Nucleus accumbens (tissue), 56 donors: ENCODE results near the gene CYP21A2.
"Not testable (repeated sequence)": the region's sequence is repeated elsewhere in the genome, so short reads cannot be mapped to it uniquely, and the experiment has no call there.

Source experiments
- DNase-seq, 56 donors: peaks; one replicate each; lab custom pipeline; 2025; lab: John Stamatoyannopoulos, UW

CYP21A2 gene

DNA sequence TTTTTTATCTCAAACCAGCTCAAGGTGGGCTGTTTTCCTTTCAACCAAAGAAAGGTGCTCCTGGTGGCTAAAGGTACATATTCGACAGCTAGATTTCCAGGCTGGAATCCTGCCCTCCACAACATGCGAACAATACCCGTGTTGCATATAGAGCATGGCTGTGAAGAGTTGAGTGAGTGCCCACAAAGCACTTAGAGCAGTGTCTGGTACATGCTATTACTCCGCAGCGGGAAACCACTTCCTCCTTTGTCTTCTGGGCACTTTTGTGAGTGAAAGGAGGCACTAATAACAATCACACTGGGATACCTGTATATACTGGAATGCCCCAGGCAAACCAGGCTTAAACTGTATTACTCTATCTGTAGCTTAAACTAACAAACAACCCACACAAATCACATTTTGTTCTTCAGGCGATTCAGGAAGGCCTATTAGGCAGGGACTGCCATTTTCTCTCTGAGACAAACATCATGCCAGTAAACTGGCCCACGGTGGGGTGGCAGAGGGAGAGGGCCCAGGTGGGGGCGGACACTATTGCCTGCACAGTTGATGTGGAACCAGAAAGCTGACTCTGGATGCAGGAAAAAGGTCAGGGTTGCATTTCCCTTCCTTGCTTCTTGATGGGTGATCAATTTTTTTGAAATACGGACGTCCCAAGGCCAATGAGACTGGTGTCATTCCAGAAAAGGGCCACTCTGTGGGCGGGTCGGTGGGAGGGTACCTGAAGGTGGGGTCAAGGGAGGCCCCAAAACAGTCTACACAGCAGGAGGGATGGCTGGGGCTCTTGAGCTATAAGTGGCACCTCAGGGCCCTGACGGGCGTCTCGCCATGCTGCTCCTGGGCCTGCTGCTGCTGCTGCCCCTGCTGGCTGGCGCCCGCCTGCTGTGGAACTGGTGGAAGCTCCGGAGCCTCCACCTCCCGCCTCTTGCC is at the start of gene CYP21A2:
CYP21A2 (plus strand) TSS at position 818 of the 927 bp plus-strand sequence; CDS start at position 826, 8 bp downstream.
- DNase-seq, result not testable (repeated sequence)

GRCh38 chr6:31989363-31989762 is 48.9 kb upstream of the CYP21A2 start:
- DNase-seq, result not testable (repeated sequence)

DNA sequence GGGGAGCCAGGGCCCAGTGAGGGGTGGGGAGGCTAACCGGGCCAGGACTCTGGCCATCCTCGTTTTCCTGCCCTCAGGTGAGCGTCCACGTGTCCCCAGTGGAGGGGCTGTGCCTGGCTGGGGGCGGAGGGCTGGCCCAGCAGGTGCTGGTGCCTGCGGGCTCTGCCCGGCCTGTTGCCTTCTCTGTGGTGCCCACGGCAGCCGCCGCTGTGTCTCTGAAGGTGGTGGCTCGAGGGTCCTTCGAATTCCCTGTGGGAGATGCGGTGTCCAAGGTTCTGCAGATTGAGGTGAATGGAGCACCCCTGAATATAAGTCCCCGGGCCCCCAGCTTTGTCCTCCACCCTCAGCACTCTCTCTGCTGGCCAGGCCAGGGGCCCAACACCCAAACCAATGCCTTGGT is 43.8 kb upstream of the CYP21A2 start:
- DNase-seq, result not testable (repeated sequence)

DNA sequence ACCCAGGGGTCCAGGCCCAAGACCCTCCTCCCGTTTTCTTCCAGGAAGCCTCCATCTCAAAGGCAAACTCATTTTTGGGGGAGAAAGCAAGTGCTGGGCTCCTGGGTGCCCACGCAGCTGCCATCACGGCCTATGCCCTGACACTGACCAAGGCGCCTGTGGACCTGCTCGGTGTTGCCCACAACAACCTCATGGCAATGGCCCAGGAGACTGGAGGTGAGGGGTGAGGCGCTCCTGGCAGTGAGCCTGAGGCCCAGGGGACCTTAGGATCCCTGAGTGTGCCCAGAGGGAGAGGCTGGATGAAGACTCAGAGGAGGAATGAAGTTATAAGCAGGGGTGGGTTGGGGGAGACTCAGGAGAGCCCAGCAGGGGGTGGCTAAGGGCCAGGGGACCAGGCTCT is 41.8 kb upstream of the CYP21A2 start:
- not testable (repeated sequence) for DNase-seq

- DNase-seq, result not testable (repeated sequence)
Observed at GRCh38 chr6:32002546-32003268, 35.5 kb upstream of the CYP21A2 start.

DNA sequence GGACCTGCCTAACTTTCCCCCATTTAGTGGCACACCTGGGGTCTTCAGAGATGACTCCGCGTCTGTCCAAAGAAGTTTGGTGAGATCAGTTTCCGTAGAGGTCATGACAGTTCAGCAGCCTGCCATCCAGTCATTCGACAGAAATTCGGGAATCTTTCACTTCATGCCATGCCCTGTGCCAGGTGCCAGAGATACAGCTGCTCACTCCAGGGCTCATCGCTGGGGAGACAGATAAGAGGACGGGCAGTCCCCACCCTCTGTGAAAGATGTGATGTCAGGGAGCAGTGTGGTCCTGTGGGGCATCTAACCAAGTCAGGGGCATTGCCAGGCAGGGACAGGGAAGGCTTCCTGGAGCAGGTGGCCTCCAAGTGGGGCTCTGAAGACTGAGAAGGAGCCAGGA is 34.9 kb upstream of the CYP21A2 start:
- not testable (repeated sequence) for DNase-seq

DNA sequence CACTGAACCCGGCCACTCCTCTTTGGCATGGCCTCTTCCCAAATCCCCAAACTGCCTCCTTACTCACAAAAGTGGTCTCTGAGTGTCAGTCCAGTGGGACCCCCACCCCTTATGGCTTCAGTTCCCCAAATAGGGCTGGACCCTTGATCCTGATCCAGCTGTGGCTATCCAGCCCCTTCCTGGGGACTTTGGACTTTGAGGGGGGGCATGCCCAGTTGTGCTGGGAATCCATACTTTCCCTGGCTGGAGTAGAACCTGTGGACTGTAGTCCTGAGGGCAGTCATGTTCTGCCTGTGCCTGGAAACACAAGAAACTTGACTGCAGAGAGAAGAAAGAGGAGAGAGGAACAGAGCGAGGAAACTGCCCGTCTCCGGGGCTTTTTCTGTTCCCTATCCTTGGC is 33.8 kb upstream of the CYP21A2 start:
- DNase-seq, result not testable (repeated sequence)

DNA sequence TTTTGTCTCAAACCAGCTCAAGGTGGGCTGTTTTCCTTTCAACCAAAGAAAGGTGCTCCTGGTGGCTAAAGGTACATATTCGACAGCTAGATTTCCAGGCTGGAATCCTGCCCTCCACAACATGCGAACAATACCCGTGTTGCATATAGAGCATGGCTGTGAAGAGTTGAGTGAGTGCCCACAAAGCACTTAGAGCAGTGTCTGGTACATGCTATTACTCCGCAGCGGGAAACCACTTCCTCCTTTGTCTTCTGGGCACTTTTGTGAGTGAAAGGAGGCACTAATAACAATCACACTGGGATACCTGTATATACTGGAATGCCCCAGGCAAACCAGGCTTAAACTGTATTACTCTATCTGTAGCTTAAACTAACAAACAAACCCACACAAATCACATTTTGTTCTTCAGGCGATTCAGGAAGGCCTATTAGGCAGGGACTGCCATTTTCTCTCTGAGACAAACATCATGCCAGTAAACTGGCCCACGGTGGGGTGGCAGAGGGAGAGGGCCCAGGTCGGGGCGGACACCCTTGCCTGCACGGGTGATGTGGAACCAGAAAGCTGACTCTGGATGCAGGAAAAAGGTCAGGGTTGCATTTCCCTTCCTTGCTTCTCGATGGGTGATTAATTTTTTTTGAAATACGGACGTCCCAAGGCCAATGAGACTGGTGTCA is 33.2 kb upstream of the CYP21A2 start:
- not testable (repeated sequence) for DNase-seq

GRCh38 chr6:32005538-32005880 is 32.7 kb upstream of the CYP21A2 start:
- not testable (repeated sequence) for DNase-seq

DNA sequence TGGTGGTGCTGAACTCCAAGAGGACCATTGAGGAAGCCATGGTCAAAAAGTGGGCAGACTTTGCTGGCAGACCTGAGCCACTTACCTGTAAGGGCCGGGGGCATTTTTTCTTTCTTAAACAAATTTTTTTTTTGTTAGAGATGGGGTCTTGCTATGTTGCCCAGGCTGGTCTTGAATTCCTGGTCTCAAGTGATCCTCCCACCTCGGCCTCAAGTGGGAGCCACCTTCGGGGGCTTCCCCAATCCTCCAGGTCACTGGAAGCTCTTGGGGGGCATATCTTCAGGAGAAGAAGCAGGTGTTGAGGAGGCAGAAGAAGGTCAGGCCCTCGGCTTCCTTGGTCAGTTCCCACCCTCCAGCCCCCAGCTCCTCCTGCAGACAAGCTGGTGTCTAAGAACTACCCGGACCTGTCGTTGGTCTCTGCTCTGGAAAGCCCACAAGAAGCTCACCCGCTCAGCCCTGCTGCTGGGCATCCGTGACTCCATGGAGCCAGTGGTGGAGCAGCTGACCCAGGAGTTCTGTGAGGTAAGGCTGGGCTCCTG is 32.2 kb upstream of the CYP21A2 start:
- DNase-seq, result not testable (repeated sequence)

- not testable (repeated sequence) for DNase-seq
Observed at GRCh38 chr6:32007086-32007485, 31.1 kb upstream of the CYP21A2 start.

- DNase-seq, result not testable (repeated sequence)
Observed at GRCh38 chr6:32008037-32008436, 30.2 kb upstream of the CYP21A2 start.

GRCh38 chr6:32008616-32009015 is 29.6 kb upstream of the CYP21A2 start:
- DNase-seq, result not testable (repeated sequence)

- not testable (repeated sequence) for DNase-seq
Observed at GRCh38 chr6:32009537-32009936, 28.7 kb upstream of the CYP21A2 start.

GRCh38 chr6:32010856-32011530 is 27.2 kb upstream of the CYP21A2 start:
- not testable (repeated sequence) for DNase-seq

GRCh38 chr6:32012941-32013617 is 25.1 kb upstream of the CYP21A2 start:
- peak in 2 of 56 donors; percentile 5 to 25 for DNase-seq

- not testable (repeated sequence) for DNase-seq
Observed at GRCh38 chr6:32013738-32014137, 24.5 kb upstream of the CYP21A2 start.

DNA sequence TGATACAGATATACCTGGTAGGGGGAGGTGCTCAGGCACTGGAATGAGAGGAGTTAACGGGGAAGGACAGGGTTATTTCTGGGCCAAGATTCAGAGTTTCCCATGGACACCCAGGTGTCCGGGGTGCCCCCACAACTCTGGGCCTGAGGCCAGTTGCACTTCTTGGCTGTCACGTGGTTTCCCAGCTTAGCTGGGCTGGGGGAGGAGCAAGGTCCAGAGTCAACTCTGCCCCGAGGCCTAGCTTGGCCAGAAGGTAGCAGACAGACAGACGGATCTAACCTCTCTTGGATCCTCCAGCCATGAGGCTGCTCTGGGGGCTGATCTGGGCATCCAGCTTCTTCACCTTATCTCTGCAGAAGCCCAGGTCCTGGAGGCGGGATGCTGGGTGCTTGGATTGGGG is 23.7 kb upstream of the CYP21A2 start, which contains the start of gene C4B:
C4B (plus strand) TSS at position 249 of the 400 bp plus-strand sequence; CDS start at position 300, 51 bp downstream.
- not testable (repeated sequence) for DNase-seq

GRCh38 chr6:32022100-32022499 is 16.1 kb upstream of the CYP21A2 start:
- not testable (repeated sequence) for DNase-seq
